Lower leg skin (tissue), 4 donors: ENCODE measurements around the gene MDM2. TPM values are rescaled to one million over a fixed set of nuclear protein-coding genes. Genes with fewer than 3 reads are reported as not detected.

Experiments used
- DNase-seq, 2 donors: peaks; one replicate each; pipeline ENCODE4 v3.0.0-alpha.2; 2019; ENCODE audit warnings: low spot score in 2 of 2
- H3K4me3 ChIP-seq: fragments of 200-600 bp; sonication (generic); 2 replicates; pipeline ENCODE4 v1.5.1; 2017; ENCODE audit warnings: mild to moderate bottlenecking, low read depth; ENCODE audit not compliant: poor library complexity, severe bottlenecking
- POLR2A ChIP-seq, 2 donors: fragments of 450-650 bp; IDR thresholded peaks; one replicate each; pipeline ENCODE4 v1.6.1; 2016 to 2017; ENCODE audit warnings: antibody characterized with exemption in 2 of 2, mild to moderate bottlenecking in 1 of 2, moderate library complexity in 1 of 2
- WGBS, 2 donors: methylation state at CpG; one replicate each; pipeline ENCODE4 v1.1.5; 2018; 5-methylcytosine and 5-hydroxymethylcytosine counted together
- intact Hi-C: fragments of 100-400 bp; cut with DNase I; formaldehyde crosslinking; loops from one replicate; pipeline ENCODE4 v1.15.0; 2023; ENCODE audit warnings: low total_unique reads
- total RNA-seq, 4 donors: library from RNA; depleted of rRNA; stranded (reverse); fragments of >200 nt; gene quantifications; one replicate each; pipeline ENCODE4 v1.1.0, GENCODE V29; 2016
- TF ChIP-seq, protein P1 (sequence below), 3 donors: fragments of 450-650 bp; IDR thresholded peaks; one replicate each; pipeline ENCODE4 v1.5.1; 2016; ENCODE audit warnings: antibody characterized with exemption in 3 of 3, mild to moderate bottlenecking in 3 of 3, moderate library complexity in 2 of 3

The MDM2 gene
- total RNA-seq, 4 donors from 2014 or later: 50.0 to 73.4 (median 60.3) TPM

GRCh38 chr12:68868043-68868790, 60.2 kb downstream of the MDM2 start:
- intact Hi-C loops: no loop called here
- WGBS, 2 donors: 64 to 65% methylated on average over 10 of the region's 10 CpGs

DNA sequence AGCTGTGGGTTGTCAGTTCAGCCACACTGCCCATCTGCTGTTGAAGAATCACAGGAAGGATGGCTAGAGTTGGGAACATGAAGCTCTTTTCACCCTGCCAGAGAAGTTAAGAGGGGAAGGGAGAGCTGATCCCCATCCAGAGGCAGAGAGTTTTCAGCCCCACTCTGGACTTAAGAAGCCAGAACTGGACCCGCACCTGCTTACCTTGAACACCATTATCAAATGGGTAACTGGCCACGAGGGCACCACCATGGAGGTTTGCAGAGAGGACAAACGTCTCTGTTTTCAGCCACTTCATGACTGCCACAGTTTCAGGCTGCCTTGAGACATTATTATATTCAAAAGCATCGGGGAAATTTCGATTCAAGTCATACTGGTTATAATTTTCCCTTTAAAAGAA, 62.0 kb downstream of the MDM2 start:
- WGBS, 2 donors: 86 to 92% methylated on average over 5 of the region's 5 CpGs
- TF ChIP-seq, protein P1, sequence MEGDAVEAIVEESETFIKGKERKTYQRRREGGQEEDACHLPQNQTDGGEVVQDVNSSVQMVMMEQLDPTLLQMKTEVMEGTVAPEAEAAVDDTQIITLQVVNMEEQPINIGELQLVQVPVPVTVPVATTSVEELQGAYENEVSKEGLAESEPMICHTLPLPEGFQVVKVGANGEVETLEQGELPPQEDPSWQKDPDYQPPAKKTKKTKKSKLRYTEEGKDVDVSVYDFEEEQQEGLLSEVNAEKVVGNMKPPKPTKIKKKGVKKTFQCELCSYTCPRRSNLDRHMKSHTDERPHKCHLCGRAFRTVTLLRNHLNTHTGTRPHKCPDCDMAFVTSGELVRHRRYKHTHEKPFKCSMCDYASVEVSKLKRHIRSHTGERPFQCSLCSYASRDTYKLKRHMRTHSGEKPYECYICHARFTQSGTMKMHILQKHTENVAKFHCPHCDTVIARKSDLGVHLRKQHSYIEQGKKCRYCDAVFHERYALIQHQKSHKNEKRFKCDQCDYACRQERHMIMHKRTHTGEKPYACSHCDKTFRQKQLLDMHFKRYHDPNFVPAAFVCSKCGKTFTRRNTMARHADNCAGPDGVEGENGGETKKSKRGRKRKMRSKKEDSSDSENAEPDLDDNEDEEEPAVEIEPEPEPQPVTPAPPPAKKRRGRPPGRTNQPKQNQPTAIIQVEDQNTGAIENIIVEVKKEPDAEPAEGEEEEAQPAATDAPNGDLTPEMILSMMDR (IDR thresholded peaks at IDR 0.05): no peak
- intact Hi-C loops: no loop called here
- no peak for DNase-seq
- H3K4me3 ChIP-seq: no peak overlapping the region

More at GRCh38 chr12:68868043-68868790, 60.2 kb downstream of the MDM2 start:
- no peak overlapping the region for H3K4me3 ChIP-seq
- TF ChIP-seq, protein P1 (IDR thresholded peaks at IDR 0.05): no peak
- no peak for TF ChIP-seq POLR2A (IDR thresholded peaks at IDR 0.05)
- no peak for DNase-seq

DNA sequence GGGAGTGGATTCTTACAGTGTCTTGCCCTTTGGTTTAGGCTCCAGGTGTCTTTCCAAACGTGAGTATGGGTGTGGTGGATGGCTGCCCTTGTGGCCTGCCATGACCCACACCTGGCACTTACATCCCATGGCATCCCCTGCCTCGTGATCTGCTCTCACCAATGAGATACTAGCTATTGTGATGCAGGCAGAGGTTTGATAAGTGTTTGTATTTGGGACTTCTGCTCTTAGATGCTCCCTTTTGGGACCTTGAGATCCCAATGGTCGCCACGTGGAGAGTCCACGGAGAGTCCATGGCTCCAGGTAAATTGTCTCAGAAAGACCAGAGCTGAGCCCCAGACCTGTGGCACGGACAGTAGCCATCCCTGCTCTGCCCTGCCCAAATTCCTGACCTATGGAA, 62.5 kb downstream of the MDM2 start:
- WGBS, 2 donors: 78 to 82% methylated on average over 6 of the region's 6 CpGs
- intact Hi-C loops: no loop called here
- no peak for DNase-seq
- no peak for TF ChIP-seq POLR2A (IDR thresholded peaks at IDR 0.05)
- TF ChIP-seq, protein P1 (IDR thresholded peaks at IDR 0.05): no peak
- H3K4me3 ChIP-seq: no peak overlapping the region

DNA sequence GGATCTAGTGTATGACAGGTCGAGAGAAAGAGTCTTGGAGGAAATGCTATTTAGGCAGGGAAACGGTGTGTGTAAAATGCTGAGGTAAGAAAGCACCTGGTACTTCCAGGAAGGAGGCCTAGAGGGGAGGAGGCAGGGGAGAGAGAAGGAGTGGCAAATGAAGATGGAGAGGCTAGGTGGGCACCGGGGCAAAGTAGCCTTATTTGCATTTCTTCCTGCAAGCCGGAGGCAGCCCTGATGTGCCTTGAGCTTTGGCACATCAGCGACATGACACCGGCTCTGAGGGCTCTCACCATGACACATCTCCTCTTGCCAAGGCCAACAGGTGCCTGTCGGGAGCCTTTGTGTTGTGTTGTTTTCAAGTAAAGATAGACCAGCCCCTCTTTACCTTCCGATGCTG, 63.4 kb downstream of the MDM2 start:
- intact Hi-C loops: no loop called here
- no peak for DNase-seq
- TF ChIP-seq, protein P1 (IDR thresholded peaks at IDR 0.05): no peak
- TF ChIP-seq POLR2A (IDR thresholded peaks at IDR 0.05): no peak
- H3K4me3 ChIP-seq: no peak overlapping the region
- WGBS, 2 donors: 75 to 84% methylated on average over 8 of the region's 8 CpGs

DNA sequence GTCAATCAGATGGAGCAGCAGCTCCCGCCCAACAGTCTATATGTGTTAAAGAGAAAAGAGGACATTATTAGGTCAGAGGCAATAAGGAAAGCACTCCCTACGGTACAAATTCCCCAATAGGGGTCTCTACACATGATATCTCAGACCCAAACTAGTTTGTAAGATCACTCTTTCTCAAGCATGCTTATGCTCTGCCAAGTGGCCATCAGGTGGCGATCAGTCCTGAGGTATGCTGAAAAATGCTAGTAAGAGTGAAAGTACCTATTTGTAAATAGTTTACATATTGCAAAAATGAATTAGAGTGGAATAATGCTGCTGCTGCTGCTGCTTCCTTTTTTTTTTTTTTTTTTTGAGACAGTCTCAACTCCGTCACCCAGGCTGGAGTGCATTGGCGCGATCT, 63.9 kb downstream of the MDM2 start:
- TF ChIP-seq POLR2A (IDR thresholded peaks at IDR 0.05): no peak
- no peak overlapping the region for H3K4me3 ChIP-seq
- intact Hi-C loops: no loop called here
- no peak for DNase-seq
- 83 to 88% methylated on average over 6 of the region's 6 CpGs for WGBS, 2 donors

GRCh38 chr12:68873316-68873715, 65.3 kb downstream of the MDM2 start:
- no peak for DNase-seq
- intact Hi-C loops: no loop called here
- no peak for TF ChIP-seq POLR2A (IDR thresholded peaks at IDR 0.05)
- TF ChIP-seq, protein P1 (IDR thresholded peaks at IDR 0.05): no peak
- 94 to 97% methylated on average over 4 of the region's 4 CpGs for WGBS, 2 donors
- no peak overlapping the region for H3K4me3 ChIP-seq
